ENCODE data around the gene TCF4.

DNA sequence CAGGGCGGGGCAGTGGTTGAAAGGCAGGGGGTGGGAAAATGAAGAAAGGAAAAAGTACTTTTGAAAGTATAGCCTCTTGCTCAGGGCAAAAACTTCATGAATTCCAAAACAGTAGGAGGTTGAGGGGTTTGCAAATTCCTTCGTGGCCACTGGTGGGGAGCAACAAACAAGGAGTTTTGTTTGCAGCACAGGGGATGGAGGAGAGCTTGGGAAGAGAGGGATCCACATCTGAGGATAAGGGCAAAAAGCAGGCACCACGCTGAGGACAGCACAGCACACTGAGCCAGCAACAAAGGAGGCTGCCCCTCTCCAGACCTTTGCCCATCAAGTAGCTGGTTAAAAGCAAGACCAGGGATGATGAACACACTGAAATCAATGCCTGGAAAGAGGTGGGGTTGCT is 148.9 kb downstream of the TCF4 start:
- TF ChIP-seq, protein P1, sequence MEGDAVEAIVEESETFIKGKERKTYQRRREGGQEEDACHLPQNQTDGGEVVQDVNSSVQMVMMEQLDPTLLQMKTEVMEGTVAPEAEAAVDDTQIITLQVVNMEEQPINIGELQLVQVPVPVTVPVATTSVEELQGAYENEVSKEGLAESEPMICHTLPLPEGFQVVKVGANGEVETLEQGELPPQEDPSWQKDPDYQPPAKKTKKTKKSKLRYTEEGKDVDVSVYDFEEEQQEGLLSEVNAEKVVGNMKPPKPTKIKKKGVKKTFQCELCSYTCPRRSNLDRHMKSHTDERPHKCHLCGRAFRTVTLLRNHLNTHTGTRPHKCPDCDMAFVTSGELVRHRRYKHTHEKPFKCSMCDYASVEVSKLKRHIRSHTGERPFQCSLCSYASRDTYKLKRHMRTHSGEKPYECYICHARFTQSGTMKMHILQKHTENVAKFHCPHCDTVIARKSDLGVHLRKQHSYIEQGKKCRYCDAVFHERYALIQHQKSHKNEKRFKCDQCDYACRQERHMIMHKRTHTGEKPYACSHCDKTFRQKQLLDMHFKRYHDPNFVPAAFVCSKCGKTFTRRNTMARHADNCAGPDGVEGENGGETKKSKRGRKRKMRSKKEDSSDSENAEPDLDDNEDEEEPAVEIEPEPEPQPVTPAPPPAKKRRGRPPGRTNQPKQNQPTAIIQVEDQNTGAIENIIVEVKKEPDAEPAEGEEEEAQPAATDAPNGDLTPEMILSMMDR (conservative IDR thresholded peaks at IDR 0.05; ENCODE audit: low read depth, low read length) = no peak
- TF ChIP-seq EZH2 (IDR thresholded peaks at IDR 0.05; ENCODE audit: low read length, unreplicated experiment) (no peak), EZH2phosphoT487 (IDR thresholded peaks at IDR 0.05; ENCODE audit: borderline replicate concordance, low read length) (no peak)
